ENCODE measurements around the gene NEURL1. TPM values are rescaled to one million over a fixed set of nuclear protein-coding genes. Genes with fewer than 3 reads are reported as not detected.

NEURL1 gene
- total and polyA plus RNA-seq, 4 donors = 0.14 to 2.0 (median 0.74) TPM

- Histone ChIP-seq H3K36me3 (ENCODE audit: control insufficient read depth in 4 of 4, insufficient read depth in 4 of 4, low read length in 4 of 4) (peaks cover 0 to 79% (median 53%) of the 10 kb centered on the region in 4 donors), H3K27ac (ENCODE audit: low read depth in 1 of 2, low read length in 1 of 2) (no peak overlapping the region), H3K27me3 (ENCODE audit: control insufficient read depth in 3 of 3, insufficient read depth in 3 of 3, low read length in 2 of 3) (no peaks in the 10 kb centered on the region), H3K9me3 (ENCODE audit: control insufficient read depth in 4 of 4, insufficient read depth in 3 of 4, low read length in 3 of 4) (no peaks in the 10 kb centered on the region), H3K4me3 (no peak overlapping the region), H3K9ac (ENCODE audit: insufficient read depth in 1 of 2, low read length in 2 of 2) (no peak overlapping the region), H3K4me1 (ENCODE audit: control insufficient read depth in 5 of 5, insufficient read depth in 5 of 5, low read length in 5 of 5) (peaks cover 0 to 1% (median 0%) of the 10 kb centered on the region in 5 donors)
- TF ChIP-seq, protein P1, sequence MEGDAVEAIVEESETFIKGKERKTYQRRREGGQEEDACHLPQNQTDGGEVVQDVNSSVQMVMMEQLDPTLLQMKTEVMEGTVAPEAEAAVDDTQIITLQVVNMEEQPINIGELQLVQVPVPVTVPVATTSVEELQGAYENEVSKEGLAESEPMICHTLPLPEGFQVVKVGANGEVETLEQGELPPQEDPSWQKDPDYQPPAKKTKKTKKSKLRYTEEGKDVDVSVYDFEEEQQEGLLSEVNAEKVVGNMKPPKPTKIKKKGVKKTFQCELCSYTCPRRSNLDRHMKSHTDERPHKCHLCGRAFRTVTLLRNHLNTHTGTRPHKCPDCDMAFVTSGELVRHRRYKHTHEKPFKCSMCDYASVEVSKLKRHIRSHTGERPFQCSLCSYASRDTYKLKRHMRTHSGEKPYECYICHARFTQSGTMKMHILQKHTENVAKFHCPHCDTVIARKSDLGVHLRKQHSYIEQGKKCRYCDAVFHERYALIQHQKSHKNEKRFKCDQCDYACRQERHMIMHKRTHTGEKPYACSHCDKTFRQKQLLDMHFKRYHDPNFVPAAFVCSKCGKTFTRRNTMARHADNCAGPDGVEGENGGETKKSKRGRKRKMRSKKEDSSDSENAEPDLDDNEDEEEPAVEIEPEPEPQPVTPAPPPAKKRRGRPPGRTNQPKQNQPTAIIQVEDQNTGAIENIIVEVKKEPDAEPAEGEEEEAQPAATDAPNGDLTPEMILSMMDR (IDR thresholded peaks at IDR 0.05; ENCODE audit: control extremely low read depth, extremely low read depth) = no peak
- DNase-seq (no peak), ATAC-seq (ENCODE audit: insufficient read depth, low FRiP score) (no peak)
- 91 to 93% methylated on average over 11 of the region's 11 CpGs for WGBS, 2 donors
Observed at GRCh38 chr10:103626178-103626577, 132.7 kb downstream of the NEURL1 start.

DNA sequence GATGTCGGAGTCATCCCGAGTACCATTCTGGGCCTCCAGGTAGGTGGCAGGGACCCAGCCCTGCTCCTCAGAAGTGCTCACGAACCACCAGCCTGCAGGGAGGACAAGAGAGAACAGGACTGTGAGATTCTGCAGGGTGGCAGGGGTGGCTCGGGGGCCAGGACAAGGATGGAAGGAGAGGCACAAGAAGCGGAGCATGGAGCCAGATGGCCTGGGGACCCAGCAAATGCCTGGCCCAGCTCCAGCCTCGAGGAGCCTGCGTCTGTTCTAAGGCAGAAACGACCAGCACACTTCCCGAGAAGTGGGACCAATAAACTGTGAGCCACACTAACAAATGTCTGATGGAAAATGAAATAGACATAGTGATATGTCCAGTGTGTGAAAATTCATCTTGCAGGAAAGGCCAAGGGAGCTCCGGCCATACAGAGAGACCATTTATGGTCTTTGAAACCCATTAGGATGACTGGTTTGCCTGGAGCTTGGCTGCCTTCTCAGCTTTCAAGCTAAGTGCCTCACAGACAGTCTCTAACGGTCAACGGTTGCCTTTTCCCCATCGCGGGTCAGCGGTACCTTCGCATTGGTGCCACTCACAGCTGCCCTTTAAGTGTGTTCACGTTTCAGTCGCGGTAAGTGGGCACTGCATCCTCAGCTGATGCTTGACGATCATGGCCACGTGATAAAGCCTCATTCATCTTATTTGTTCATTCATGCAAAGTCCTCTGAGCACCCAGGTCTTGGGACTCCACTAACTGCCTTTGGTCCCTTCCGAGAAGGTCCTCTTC is 133.8 kb downstream of the NEURL1 start:
- TF ChIP-seq, protein P1 (IDR thresholded peaks at IDR 0.05; ENCODE audit: control extremely low read depth, extremely low read depth) = no peak

GRCh38 chr10:103627893-103628292 is 134.4 kb downstream of the NEURL1 start:
- TF ChIP-seq, protein P1 (IDR thresholded peaks at IDR 0.05; ENCODE audit: control extremely low read depth, extremely low read depth) = no peak
- no peak overlapping the region for H3K4me3 ChIP-seq
- H3K27ac ChIP-seq (ENCODE audit: low read depth in 1 of 2, low read length in 1 of 2) = no peak overlapping the region
- no peaks in the 10 kb centered on the region for H3K4me1 ChIP-seq (ENCODE audit: control insufficient read depth in 5 of 5, insufficient read depth in 5 of 5, low read length in 5 of 5)
- WGBS, 2 donors = 92 to 93% methylated on average over 13 of the region's 13 CpGs
- H3K36me3 ChIP-seq (ENCODE audit: control insufficient read depth in 4 of 4, insufficient read depth in 4 of 4, low read length in 4 of 4) = peaks cover 0 to 69% (median 42%) of the 10 kb centered on the region in 4 donors
- DNase-seq (no peak), ATAC-seq (ENCODE audit: insufficient read depth, low FRiP score) (no peak)
- H3K27me3 ChIP-seq (ENCODE audit: control insufficient read depth in 3 of 3, insufficient read depth in 3 of 3, low read length in 2 of 3) = no peaks in the 10 kb centered on the region
- H3K9ac ChIP-seq (ENCODE audit: insufficient read depth in 1 of 2, low read length in 2 of 2) = no peak overlapping the region
- H3K9me3 ChIP-seq (ENCODE audit: control insufficient read depth in 4 of 4, insufficient read depth in 3 of 4, low read length in 3 of 4) = no peaks in the 10 kb centered on the region

More for the DNA sequence above, 133.8 kb downstream of the NEURL1 start:
- Histone ChIP-seq H3K9ac (ENCODE audit: insufficient read depth in 1 of 2, low read length in 2 of 2) (no peak overlapping the region), H3K27ac (ENCODE audit: low read depth in 1 of 2, low read length in 1 of 2) (no peak overlapping the region), H3K4me1 (ENCODE audit: control insufficient read depth in 5 of 5, insufficient read depth in 5 of 5, low read length in 5 of 5) (no peaks in the 10 kb centered on the region), H3K9me3 (ENCODE audit: control insufficient read depth in 4 of 4, insufficient read depth in 3 of 4, low read length in 3 of 4) (no peaks in the 10 kb centered on the region), H3K36me3 (ENCODE audit: control insufficient read depth in 4 of 4, insufficient read depth in 4 of 4, low read length in 4 of 4) (peaks cover 0 to 74% (median 46%) of the 10 kb centered on the region in 4 donors), H3K27me3 (ENCODE audit: control insufficient read depth in 3 of 3, insufficient read depth in 3 of 3, low read length in 2 of 3) (no peaks in the 10 kb centered on the region), H3K4me3 (no peak overlapping the region)
- no peak for DNase-seq
- no peak for ATAC-seq (ENCODE audit: insufficient read depth, low FRiP score)
- 88 to 93% methylated on average over 22 of the region's 22 CpGs for WGBS, 2 donors
